Suprapubic skin (tissue), 4 donors: Measurements from ENCODE around the gene SPRN. TPM values are rescaled to one million over a fixed set of nuclear protein-coding genes. Genes with fewer than 3 reads are reported as not detected.

Experiments
- DNase-seq, 2 donors: peaks; one replicate each; pipeline ENCODE4 v3.0.0-alpha.2; 2019; ENCODE audit warnings: low spot score in 2 of 2
- H3K27ac ChIP-seq: fragments of 200-600 bp; sonication (generic); one replicate; pipeline ENCODE4 v1.5.1; 2019
- H3K27me3 ChIP-seq: fragments of 200-600 bp; sonication (generic); one replicate; pipeline ENCODE4 v1.5.1; 2019
- H3K36me3 ChIP-seq: fragments of 200-600 bp; sonication (generic); one replicate; pipeline ENCODE4 v1.5.1; 2019
- H3K4me1 ChIP-seq: fragments of 200-600 bp; sonication (generic); one replicate; pipeline ENCODE4 v1.5.1; 2019
- H3K4me3 ChIP-seq: fragments of 200-600 bp; sonication (generic); one replicate; pipeline ENCODE4 v1.5.1; 2019; ENCODE audit warnings: mild to moderate bottlenecking
- H3K9me3 ChIP-seq: fragments of 200-600 bp; sonication (generic); one replicate; pipeline ENCODE4 v1.5.1; 2019
- EP300 ChIP-seq: sonication (generic); formaldehyde crosslinking; IDR thresholded peaks from one replicate; pipeline ENCODE4 v1.6.1; 2017; ENCODE audit warnings: antibody characterized with exemption
- POLR2A ChIP-seq, 2 donors: fragments of 450-650 bp; IDR thresholded peaks; one replicate each; pipeline ENCODE4 v1.6.1; 2017; ENCODE audit warnings: antibody characterized with exemption in 2 of 2, mild to moderate bottlenecking in 2 of 2, moderate library complexity in 2 of 2
- POLR2AphosphoS5 ChIP-seq, 3 donors: sonication (generic); formaldehyde crosslinking; IDR thresholded peaks; one replicate each; pipeline ENCODE4 v1.6.1; 2017; ENCODE audit warnings: antibody characterized with exemption in 3 of 3
- WGBS: methylation state at CpG from one replicate; pipeline ENCODE4 v1.1.5; 2018; 5-methylcytosine and 5-hydroxymethylcytosine counted together
- total RNA-seq, 4 donors: library from RNA; depleted of rRNA; stranded (reverse); fragments of >200 nt; gene quantifications; one replicate each; pipeline ENCODE4 v1.1.0, GENCODE V29; 2016
- TF ChIP-seq, protein P1 (sequence below), 2 donors: fragments of 200-600 bp in 1 of 2; fragments of 450-650 bp in 1 of 2; sonication (generic) in 1 of 2; IDR thresholded peaks; one replicate each; pipeline ENCODE4 v1.5.1; 2016 to 2019; ENCODE audit warnings: antibody characterized with exemption in 2 of 2, mild to moderate bottlenecking in 1 of 2, moderate library complexity in 1 of 2

Gene SPRN
- total RNA-seq, 4 donors from 2014 or later, result 0.23 to 0.56 TPM; not detected in 2

DNA sequence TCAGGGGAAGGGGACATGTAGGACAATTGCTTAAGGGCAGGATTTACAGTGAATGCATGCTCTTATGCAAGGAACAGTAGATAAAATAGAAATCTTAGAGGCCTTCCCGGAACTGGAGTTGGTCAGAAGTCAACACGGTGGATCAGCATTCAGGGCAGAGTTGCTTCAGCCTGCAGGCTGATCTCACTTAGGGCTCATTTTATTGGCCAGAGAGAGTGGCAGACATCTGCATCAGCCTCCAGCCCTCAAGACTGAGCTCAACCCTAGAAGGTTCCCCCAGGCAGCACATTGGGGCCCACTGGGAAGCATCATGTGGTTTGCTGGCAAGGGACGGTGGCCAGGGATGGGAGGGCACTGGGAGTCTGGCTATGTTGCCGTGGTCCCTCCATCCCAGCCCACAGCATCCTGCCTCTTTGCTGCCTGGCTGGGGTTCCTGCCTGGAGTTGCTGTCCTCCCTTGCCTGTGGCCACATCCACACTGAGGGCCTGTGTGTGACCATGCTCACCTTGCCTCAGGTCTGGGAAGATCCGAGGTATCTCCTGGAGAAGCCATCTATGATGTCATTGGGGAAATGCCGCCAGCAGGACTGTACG lies 42.4 kb upstream of the SPRN start:
- Histone ChIP-seq H3K9me3 (no peaks in the 10 kb centered on the region), H3K36me3 (peaks cover 11% of the 10 kb centered on the region), H3K4me1 (no peaks in the 10 kb centered on the region), H3K4me3 (no peak overlapping the region), H3K27ac (no peak overlapping the region), H3K27me3 (no peaks in the 10 kb centered on the region)
- TF ChIP-seq, protein P1, sequence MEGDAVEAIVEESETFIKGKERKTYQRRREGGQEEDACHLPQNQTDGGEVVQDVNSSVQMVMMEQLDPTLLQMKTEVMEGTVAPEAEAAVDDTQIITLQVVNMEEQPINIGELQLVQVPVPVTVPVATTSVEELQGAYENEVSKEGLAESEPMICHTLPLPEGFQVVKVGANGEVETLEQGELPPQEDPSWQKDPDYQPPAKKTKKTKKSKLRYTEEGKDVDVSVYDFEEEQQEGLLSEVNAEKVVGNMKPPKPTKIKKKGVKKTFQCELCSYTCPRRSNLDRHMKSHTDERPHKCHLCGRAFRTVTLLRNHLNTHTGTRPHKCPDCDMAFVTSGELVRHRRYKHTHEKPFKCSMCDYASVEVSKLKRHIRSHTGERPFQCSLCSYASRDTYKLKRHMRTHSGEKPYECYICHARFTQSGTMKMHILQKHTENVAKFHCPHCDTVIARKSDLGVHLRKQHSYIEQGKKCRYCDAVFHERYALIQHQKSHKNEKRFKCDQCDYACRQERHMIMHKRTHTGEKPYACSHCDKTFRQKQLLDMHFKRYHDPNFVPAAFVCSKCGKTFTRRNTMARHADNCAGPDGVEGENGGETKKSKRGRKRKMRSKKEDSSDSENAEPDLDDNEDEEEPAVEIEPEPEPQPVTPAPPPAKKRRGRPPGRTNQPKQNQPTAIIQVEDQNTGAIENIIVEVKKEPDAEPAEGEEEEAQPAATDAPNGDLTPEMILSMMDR (IDR thresholded peaks at IDR 0.05), result no peak
- WGBS, result 85% methylated on average over 7 of the region's 7 CpGs
- peak in 1 of 2 donors; percentile 71 for DNase-seq

DNA sequence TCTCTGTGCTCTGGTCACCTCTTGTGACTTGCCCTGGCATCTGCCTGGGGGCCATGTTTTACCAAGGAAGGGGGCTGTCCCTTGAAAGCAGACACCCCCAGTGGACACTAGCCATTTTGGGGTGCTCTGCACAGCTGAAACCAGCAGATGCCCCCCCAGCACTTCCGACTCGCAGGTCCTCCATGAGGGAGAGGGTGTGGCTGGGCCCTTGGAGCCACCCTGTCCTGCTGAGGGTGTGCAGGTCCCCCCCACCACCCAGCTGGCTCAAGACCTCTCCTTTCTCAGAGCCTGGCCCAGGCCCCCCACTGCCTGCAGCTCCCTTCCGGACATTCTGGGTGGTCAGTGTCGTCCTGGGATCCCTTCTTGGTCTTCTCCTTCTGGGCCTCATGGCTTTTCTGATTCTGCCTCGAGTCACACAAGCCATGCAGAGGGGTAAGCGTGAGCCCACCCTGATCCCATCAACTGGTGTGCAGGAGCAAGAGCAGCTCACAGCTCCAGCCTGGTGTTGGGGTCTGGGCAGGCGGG lies 41.6 kb upstream of the SPRN start:
- 97% methylated on average over 6 of the region's 7 CpGs for WGBS
- no peaks in the 10 kb centered on the region for H3K9me3 ChIP-seq
- H3K36me3 ChIP-seq, result peaks cover 11% of the 10 kb centered on the region
- TF ChIP-seq EP300 (no peak), POLR2A (IDR thresholded peaks at IDR 0.05) (no peak), POLR2AphosphoS5 (IDR thresholded peaks at IDR 0.05) (no peak)
- TF ChIP-seq, protein P1 (IDR thresholded peaks at IDR 0.05), result no peak
- no peaks in the 10 kb centered on the region for H3K4me1 ChIP-seq
- peak in 1 of 2 donors; percentile 72 for DNase-seq
- no peaks in the 10 kb centered on the region for H3K27me3 ChIP-seq
- no peak overlapping the region for H3K27ac ChIP-seq
- no peak overlapping the region for H3K4me3 ChIP-seq

DNA sequence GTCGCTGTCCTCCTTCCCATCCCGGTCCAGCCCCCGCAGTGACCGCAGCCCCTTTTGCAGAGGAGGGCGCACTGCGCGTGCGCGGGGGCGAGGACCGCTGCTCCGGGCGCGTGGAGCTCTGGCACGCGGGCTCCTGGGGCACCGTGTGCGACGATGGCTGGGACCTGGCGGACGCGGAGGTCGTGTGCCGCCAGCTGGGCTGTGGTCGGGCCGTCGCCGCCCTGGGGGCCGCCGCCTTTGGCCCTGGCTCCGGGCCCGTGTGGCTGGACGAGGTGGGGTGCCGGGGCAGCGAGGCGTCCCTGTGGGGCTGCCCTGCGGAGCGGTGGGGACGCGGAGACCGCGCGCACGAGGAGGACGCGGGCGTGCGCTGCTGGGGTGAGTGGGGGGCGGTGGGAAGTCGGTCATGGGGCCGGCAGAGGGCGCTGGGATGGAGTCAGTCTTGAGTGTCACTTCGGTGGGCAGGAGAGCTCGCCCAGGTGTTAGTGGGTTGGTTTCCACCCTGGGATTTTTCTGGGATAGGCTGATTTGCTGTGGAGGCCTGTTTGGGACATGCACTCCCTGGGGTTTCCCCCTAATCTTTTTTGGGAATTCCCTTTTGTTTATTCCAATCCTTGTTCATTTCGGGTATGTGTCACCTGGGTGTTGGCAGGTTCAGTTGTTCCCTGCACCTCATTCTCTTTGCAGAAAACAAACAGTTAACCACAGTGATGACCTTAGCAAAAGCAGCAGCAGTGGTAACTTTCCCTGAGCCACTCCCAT lies 40.9 kb upstream of the SPRN start:
- 21% methylated on average over 3 of the region's 55 CpGs for WGBS
- TF ChIP-seq POLR2A (IDR thresholded peaks at IDR 0.05) (no peak), EP300 (no peak), POLR2AphosphoS5 (IDR thresholded peaks at IDR 0.05) (no peak)
- DNase-seq, result peak in 1 of 2 donors; percentile 71

DNA sequence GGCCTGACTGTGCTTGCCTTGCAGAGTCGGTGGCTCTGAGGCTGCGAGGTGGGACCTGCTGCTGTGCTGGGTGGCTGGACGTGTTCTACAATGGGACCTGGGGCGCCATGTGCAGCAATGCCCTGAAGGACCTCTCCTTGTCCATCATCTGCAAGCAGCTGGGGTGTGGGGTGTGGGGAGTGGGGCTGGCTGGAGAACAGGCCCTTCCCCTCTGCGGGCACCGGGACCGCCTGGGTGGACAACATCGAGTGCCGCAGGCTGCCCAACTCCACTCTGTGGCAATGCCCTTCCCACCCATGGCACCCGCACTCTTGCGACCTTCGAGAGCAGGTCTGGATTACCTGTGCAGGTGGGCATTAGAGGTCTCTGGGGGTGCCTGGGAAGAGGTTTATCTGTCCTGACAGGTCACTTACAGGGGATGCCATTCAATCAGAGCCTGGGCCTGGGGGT lies 40.2 kb upstream of the SPRN start:
- peak in 1 of 2 donors; percentile 45 for DNase-seq
- WGBS, result 100% methylated on average over 10 of the region's 12 CpGs
- Histone ChIP-seq H3K4me1 (no peaks in the 10 kb centered on the region), H3K36me3 (peaks cover 11% of the 10 kb centered on the region), H3K9me3 (no peaks in the 10 kb centered on the region), H3K27ac (no peak overlapping the region), H3K4me3 (no peak overlapping the region), H3K27me3 (no peaks in the 10 kb centered on the region)
- TF ChIP-seq, protein P1 (IDR thresholded peaks at IDR 0.05), result no peak
- TF ChIP-seq EP300, result no peak
- no peak for TF ChIP-seq POLR2A (IDR thresholded peaks at IDR 0.05)
- no peak for TF ChIP-seq POLR2AphosphoS5 (IDR thresholded peaks at IDR 0.05)

More for the DNA sequence above, 40.9 kb upstream of the SPRN start:
- Histone ChIP-seq H3K36me3 (peaks cover 11% of the 10 kb centered on the region), H3K27me3 (no peaks in the 10 kb centered on the region), H3K4me3 (no peak overlapping the region), H3K4me1 (no peaks in the 10 kb centered on the region), H3K9me3 (no peaks in the 10 kb centered on the region), H3K27ac (no peak overlapping the region)

DNA sequence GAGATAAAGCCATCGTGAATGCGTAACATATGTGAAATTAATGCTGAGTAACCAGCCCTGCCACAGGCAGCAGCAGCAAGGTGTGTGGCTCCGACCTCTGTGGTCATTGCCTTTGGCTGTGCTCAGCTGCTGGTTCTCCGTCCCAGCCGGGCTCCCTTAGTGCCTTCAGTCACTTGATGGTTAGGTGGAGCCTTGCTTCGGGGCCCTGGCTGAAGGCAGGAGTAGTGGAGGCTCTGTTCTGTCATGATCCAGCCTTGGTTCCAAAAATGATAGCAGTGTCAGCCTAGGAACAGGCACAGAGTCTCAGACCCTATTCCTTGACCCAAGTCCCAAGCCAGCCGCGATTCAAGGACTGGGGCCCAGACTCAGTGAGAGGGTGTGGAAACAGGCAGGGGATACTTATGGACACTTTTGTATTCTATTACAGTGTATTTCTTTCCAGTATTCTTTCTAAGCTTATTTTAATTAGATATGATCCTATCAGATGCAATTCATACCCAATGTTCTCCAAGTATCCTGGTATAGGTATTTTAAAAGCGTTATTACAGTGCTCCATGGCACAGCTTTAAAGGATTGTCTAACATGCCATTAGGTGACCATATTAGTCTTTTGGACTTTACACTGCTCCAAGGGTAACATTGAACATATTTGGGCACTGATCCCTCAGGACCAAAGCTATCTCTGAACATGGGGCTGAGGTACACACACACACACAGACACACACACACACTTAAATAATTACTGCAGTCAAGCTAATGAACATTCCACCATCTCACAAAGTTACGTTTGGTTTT lies 38.3 kb upstream of the SPRN start:
- H3K27ac ChIP-seq, result no peak overlapping the region
- H3K27me3 ChIP-seq, result no peaks in the 10 kb centered on the region
- TF ChIP-seq EP300 (no peak), POLR2A (IDR thresholded peaks at IDR 0.05) (no peak), POLR2AphosphoS5 (IDR thresholded peaks at IDR 0.05) (no peak)
- TF ChIP-seq, protein P1 (IDR thresholded peaks at IDR 0.05), result no peak
- no peaks in the 10 kb centered on the region for H3K4me1 ChIP-seq
- WGBS, result 89% methylated on average over 10 of the region's 10 CpGs
- no peak overlapping the region for H3K4me3 ChIP-seq
- H3K9me3 ChIP-seq, result no peaks in the 10 kb centered on the region
- H3K36me3 ChIP-seq, result peaks cover 8% of the 10 kb centered on the region
- no peak for DNase-seq
